Measurements from ENCODE around the gene TCEAL7.

- no peak for TF ChIP-seq HNF4G (IDR thresholded peaks at IDR 0.05)
- no peak for TF ChIP-seq EGR1 (IDR thresholded peaks at IDR 0.05; ENCODE audit: low read depth in 2 of 2)
- no peak for TF ChIP-seq GABPA (IDR thresholded peaks at IDR 0.05 in 1 of 2, conservative IDR thresholded peaks at IDR 0.05 in 1 of 2)
- no peak for TF ChIP-seq FOXA1 (IDR thresholded peaks at IDR 0.05)
- TF ChIP-seq CTCF (IDR thresholded peaks at IDR 0.05; ENCODE audit: low read depth, low read length, missing input control): no peak
- TF ChIP-seq REST (IDR thresholded peaks at IDR 0.05): no peak
- no peak for TF ChIP-seq ATF3 (IDR thresholded peaks at IDR 0.05)
- no peak for TF ChIP-seq TAF1 (conservative IDR thresholded peaks at IDR 0.05)
Observed at GRCh38 chrX:103293118-103293517, 36.9 kb upstream of the TCEAL7 start.
